ENCODE results near the gene PDE4A.

DNA sequence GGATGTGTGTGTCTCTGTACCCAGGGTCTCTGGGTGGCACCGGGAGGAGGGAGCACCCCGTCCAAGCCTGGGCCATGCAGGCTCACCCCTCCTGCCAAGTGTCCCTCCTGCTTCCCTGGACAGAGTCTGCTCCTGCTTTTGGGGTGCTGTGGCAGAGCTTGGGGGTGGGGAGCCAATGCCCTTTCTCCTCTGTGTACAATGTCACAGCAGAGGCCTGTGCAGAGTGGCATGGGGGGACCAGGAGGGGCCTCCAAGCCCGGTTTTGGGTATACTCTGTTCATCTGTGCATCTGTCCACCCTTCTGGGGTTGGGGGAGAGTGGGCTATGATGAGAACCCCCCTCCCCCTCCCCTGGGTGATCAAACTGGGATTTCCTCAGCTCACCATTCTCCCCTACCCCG, 33.5 kb downstream of the PDE4A start:
- TF ChIP-seq RUNX3 (IDR thresholded peaks at IDR 0.05; ENCODE audit: low read length) (no peak), EED (IDR thresholded peaks at IDR 0.05; ENCODE audit: low read depth) (no peak)

Data from GM12878 (cell line).